NCI-H2107 treated with DMSO at 0.1 percent for 48 hours (cell line): ENCODE measurements around the gene FZD7.

Experiments used
- DNase-seq: peaks from one replicate; lab custom pipeline; 2025; ENCODE audit not compliant: unreplicated experiment; lab: John Stamatoyannopoulos, UW

The FZD7 gene

GRCh38 chr2:202033317-202034248, at the start of gene FZD7:
Gene FZD7, plus strand, starts transcription at chr2:202033855. Its CDS starts 793 bp downstream, at chr2:202034648.
- DNase-seq = peak; percentile 40

GRCh38 chr2:201984333-201984732, 49.3 kb upstream of the FZD7 start:
- DNase-seq = no peak

GRCh38 chr2:201984800-201985525, 48.7 kb upstream of the FZD7 start:
- DNase-seq = peak; percentile 42

- DNase-seq = no peak
These were observed 47.8 kb upstream of the FZD7 start for GRCh38 chr2:201985728-201986462.

GRCh38 chr2:201986463-201986735, 47.3 kb upstream of the FZD7 start:
- no peak for DNase-seq

- DNase-seq = peak; percentile 30
These were observed 46.2 kb upstream of the FZD7 start for GRCh38 chr2:201987426-201987825.

GRCh38 chr2:201990069-201990468, 43.6 kb upstream of the FZD7 start:
- DNase-seq = no peak

GRCh38 chr2:201992960-201993359, 40.7 kb upstream of the FZD7 start:
- DNase-seq = no peak

GRCh38 chr2:201994973-201995638, 38.5 kb upstream of the FZD7 start:
- DNase-seq = no peak

- no peak for DNase-seq
These were observed 37.6 kb upstream of the FZD7 start for GRCh38 chr2:201996006-201996405.

- DNase-seq = no peak
These were observed 36.9 kb upstream of the FZD7 start for GRCh38 chr2:201996679-201997314.

- DNase-seq = no peak
These were observed 34.4 kb upstream of the FZD7 start for GRCh38 chr2:201999279-201999678.

GRCh38 chr2:202001826-202002225, 31.8 kb upstream of the FZD7 start:
- no peak for DNase-seq

GRCh38 chr2:202002381-202002780, 31.3 kb upstream of the FZD7 start:
- no peak for DNase-seq

GRCh38 chr2:202005272-202005887, 28.3 kb upstream of the FZD7 start:
- DNase-seq = no peak

- DNase-seq = no peak
These were observed 27.4 kb upstream of the FZD7 start for GRCh38 chr2:202006301-202006700.

GRCh38 chr2:202007015-202007982, 26.4 kb upstream of the FZD7 start:
- no peak for DNase-seq

- DNase-seq = no peak
These were observed 25.7 kb upstream of the FZD7 start for GRCh38 chr2:202007983-202008354.

GRCh38 chr2:202009019-202009481, 24.6 kb upstream of the FZD7 start:
- no peak for DNase-seq
